ENCODE results near the gene BGN.

DNA sequence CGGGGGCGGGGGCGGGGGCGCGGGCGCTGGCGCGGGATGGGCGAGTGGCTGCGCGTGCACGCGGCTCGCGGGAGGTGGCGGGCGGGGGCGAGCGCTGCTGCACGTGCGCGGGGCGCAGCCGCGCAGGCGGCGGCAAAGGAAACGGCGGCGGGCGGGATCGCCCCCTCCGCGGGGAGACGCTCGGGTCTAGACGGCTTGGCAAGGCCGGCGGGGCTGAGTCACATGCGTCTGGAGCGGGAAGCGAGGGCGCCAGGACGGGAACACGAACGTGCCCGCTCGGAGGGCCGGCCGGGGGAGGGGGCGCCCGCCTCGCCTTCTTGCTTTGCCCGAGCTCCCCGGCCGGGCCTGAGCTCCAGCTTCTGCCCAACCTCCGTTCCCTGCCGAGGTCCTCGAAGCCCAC, 20.1 kb upstream of the BGN start:
- TF ChIP-seq EZH2 (IDR thresholded peaks at IDR 0.05; ENCODE audit: insufficient read depth, poor library complexity, severe bottlenecking) (no peak), EZH2phosphoT487 (IDR thresholded peaks at IDR 0.05; ENCODE audit: insufficient read depth, low read depth) (no peak)

Data from GM23248 (cell line).